ENCODE measurements around the gene HEATR5A. TPM values are rescaled to one million over a fixed set of nuclear protein-coding genes. Genes with fewer than 3 reads are reported as not detected.
"Not testable (repeated sequence)": the region's sequence is repeated elsewhere in the genome, so short reads cannot be mapped to it uniquely, and the experiment has no call there.

Gene HEATR5A
- polyA plus RNA-seq (ENCODE audit: insufficient read length in 4 of 4): 10 to 100 TPM; 15.7 to 21.4 (median 20.0) TPM

DNA sequence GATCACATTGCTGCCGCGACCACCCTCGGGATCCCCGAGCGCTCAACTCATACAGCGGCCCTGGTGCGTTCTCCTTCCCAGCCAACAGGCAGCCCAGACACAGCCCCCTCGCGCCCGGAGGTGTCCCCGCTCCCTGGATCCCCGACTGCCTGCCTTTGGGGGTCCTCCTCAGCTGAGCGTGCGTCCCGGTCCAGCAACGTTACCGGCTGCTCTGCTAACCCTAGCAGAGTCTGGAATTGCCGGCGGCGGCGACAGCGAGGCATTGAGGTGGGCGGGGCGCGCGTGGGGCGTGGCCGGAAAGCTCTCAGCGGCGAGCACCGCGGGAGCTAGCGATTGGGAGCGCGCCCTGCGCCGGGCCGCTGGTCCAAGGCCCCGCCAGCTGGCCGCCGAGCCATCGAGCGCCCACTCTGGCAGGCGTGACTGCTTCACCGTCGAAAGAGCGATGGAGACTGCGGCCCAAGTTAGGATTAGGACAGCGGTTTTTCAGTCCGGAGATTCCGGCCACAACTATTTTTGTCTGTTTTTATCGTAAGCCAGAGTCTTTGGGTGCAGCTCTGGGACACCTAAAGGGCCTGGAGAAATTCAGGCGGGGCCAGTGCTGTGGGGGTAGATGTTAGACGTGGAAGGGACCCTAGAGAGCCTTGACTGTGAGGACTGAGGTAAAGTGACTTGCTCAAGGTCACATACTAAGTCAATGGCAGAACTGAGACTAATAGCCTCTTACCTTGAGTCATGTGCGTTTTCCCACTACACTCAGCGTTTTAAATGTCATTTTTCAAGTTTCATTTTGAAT is at the start of gene HEATR5A:
Gene HEATR5A, minus strand, starts transcription at position 232 of the 793 bp plus-strand sequence. CDS start 17,575 bp downstream, outside the sequence.
- DNase-seq (ENCODE audit: low read depth in 4 of 4, low spot score in 3 of 4): peak; percentile 87 to 94 (median 89)

DNA sequence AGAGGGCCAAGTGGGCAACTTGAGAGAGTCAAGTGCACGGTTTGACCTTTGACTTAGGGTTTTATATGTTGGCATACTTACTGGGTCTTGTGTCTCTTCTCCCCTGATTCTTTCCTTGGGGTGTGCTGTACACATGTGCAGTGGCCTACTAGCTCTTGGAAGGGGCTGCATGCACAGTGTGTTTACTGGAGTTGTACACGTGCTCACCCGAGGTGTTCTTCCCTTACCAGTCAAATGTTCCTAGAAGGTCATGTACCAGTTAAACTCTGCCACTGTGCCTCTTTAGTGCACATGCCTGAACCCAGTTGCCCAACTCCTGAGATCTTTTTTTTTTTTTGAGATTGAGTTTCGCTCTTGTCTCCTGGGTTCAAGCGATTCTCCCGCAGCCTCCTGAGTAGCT is 46.2 kb upstream of the HEATR5A start:
- no peak for DNase-seq (ENCODE audit: low read depth in 4 of 4, low spot score in 3 of 4)

- no peak for DNase-seq (ENCODE audit: low read depth in 4 of 4, low spot score in 3 of 4)
Measured at GRCh38 chr14:31465111-31465510, 44.8 kb upstream of the HEATR5A start.

- not testable (repeated sequence) for DNase-seq (ENCODE audit: low read depth in 4 of 4, low spot score in 3 of 4)
Measured at GRCh38 chr14:31462450-31462849, 42.1 kb upstream of the HEATR5A start.

DNA sequence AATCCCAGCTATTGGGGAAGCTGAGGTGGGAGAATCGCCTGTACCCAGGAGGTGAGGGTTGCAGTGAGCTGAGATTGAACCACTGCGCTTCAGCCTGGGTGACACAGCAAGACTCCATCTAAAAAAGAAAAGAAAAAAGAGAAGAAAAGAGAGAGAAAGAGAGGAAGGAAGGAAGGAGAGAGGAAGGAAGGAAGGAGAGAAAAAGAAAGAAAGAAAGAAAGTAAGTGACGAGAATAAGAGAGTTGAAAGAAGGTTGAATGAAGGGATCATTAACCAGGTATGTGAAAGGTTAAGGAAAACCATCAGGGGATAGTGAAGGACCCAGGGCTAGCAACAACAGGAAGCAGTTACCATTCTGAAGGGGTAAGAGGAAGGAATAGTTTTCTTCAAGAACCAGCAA is 41.2 kb upstream of the HEATR5A start:
- DNase-seq (ENCODE audit: low read depth in 4 of 4, low spot score in 3 of 4): no peak

- DNase-seq (ENCODE audit: low read depth in 4 of 4, low spot score in 3 of 4): no peak
Measured at GRCh38 chr14:31457665-31458659, 37.6 kb upstream of the HEATR5A start.

DNA sequence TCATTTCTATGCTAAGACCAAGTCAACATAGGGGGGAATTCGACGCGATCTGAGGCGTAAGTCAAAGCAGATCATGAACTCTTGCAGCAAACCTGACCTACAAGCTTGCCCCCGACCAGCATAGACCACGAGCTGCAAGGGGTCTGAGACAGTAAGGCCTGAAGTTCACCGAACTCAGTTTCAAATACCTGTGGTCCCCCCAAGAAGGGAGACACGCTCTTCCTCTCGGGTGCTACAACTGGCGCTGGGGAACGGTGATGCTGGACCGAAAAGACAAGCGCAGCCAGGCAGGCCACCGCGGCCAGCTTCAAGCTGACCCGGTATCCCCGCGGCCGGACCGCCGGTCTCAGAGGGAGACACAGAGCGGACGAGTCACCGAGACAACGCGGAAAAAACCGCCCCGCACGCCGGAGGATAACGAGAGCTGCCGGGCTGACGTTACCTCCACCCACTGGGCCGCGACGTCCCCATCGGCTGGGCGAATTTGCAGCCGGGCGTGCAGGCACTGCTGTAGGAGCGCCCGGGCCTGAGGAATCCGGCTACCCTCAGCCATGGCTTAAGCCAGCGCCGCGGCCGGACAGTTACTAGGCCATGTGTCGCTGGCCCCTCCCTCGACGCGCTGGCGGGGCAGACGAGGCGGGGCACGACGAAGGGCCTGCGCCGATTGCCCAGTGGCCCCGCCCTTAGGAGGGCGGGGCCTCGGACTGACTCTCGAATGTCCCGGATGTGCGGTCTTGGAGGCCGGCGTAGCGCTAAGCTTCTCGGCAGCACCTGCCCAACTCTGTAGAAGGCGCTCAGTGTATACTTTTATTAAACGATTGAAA is 36.7 kb upstream of the HEATR5A start, which contains the start of gene DTD2:
Gene DTD2, minus strand, starts transcription at position 666 of the 824 bp plus-strand sequence. Its CDS starts 113 bp downstream, at position 553.
- peak; percentile 92 to 97 (median 96) for DNase-seq (ENCODE audit: low read depth in 4 of 4, low spot score in 3 of 4)

DNA sequence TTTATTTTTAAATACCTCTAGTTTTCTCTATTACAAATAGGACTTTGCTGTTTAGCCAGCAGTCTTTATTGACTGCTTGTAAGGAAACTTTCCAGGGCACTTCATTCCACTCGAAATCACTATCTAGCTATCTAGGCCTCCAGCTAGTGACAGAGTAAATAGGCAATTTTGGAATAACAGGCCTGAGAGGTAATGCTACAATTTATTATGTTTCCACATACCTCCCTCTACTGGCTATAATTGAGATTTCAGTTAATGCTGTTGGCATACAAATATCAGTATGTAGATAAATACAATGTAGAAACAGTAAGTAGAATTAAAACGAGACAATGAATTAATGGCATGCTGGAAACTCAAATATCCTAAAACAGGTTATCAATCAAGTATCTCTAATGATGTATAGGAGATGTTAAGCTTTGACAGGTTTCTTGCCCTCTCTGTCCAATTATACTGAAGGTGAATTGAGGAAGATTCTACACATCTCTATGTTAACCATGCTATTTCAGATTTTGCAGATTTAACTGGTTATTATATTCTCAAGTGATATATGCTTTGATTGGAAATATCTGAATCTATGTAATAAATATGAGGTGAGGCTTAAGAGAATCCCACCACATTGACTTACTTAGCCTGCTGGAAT is 29.7 kb upstream of the HEATR5A start:
- DNase-seq (ENCODE audit: low read depth in 4 of 4, low spot score in 3 of 4): no peak

GRCh38 chr14:31449136-31449535 is 28.8 kb upstream of the HEATR5A start:
- DNase-seq (ENCODE audit: low read depth in 4 of 4, low spot score in 3 of 4): no peak

DNA sequence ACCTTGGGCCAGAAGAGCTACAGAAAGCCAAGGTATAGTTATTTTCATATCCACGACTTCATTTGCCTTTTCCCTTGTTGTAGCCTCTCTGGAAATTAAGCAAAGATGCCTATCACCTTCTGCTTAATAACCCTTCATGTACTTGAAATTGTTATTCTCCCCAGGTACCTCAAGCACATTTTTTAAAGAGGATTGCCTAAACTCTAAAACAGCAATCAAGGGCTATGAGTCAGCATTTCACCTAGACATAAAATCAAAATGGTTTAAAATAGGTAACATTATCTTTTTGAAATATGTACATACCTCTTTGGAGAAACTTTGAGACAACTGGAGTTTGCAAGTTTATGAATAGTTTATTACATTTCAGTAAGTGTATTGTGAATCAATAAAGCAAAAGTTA is 25.4 kb upstream of the HEATR5A start:
- DNase-seq (ENCODE audit: low read depth in 4 of 4, low spot score in 3 of 4): no peak

GRCh38 chr14:31442284-31442683 is 21.9 kb upstream of the HEATR5A start:
- DNase-seq (ENCODE audit: low read depth in 4 of 4, low spot score in 3 of 4): no peak

DNA sequence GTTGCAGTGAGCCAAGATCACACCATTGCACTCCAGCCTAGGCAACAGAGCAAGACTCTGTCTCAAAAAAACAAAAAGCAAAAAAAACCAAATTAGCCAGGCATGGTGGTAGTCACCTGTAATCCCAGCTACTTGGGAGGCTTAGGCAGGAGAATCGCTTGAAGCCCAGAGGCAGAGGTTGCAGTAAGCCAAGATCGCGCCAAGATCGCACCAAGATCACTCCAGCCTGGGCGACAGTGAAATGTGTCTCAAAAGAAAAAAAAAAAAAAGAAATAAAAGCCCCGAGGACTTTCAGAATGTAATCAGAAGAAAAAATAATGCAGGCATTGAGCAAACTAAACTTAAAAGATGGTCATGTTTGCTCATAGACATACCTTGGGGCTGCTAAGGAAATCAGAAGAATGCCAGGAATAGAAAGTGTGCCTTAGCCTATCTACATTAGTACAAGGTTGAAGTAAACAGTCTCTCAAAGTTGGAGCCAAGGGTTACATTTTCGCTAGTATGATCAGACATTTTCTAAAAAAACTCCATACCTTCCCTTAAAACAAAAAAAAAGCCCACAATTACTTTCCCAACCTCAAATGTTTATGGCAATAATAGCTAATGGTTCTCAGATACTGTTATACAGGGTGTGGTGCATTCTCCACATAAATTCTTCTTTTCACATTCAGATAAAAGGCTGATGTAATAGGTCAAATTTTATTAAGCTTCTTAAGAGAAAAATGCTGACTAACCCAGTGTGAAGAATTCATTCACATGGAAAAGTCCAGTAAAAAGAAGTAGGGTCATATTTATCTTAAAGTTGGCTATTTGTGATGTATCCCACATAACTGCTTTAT is 21.1 kb upstream of the HEATR5A start:
- no peak for DNase-seq (ENCODE audit: low read depth in 4 of 4, low spot score in 3 of 4)

GRCh38 chr14:31440280-31440679 is 19.9 kb upstream of the HEATR5A start:
- no peak for DNase-seq (ENCODE audit: low read depth in 4 of 4, low spot score in 3 of 4)

DNA sequence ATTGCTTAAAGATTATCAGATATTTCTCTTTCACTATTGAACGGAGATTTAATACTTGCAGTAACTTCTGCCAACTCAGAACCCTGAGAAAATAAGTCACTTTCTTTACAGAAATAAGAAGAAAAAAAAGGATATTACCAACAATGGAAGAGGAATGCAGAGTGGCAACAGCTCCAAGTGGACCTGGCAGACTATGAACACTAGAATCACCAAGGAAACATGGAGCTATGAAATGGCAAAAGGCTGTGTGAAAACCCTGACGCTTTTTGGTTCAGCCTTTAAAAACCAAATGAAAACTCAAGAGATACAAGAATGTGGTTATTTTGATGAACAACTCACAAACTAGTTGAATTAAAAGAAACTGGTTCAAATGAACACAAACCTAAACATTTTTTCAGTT is 19.2 kb upstream of the HEATR5A start:
- no peak for DNase-seq (ENCODE audit: low read depth in 4 of 4, low spot score in 3 of 4)

- DNase-seq (ENCODE audit: low read depth in 4 of 4, low spot score in 3 of 4): not testable (repeated sequence)
Measured at GRCh38 chr14:31437045-31437691, 16.8 kb upstream of the HEATR5A start.

- no peak for DNase-seq (ENCODE audit: low read depth in 4 of 4, low spot score in 3 of 4)
Measured at GRCh38 chr14:31435276-31435675, 14.9 kb upstream of the HEATR5A start.

- no peak for DNase-seq (ENCODE audit: low read depth in 4 of 4, low spot score in 3 of 4)
Measured at GRCh38 chr14:31430634-31431264, 10.4 kb upstream of the HEATR5A start.

DNA sequence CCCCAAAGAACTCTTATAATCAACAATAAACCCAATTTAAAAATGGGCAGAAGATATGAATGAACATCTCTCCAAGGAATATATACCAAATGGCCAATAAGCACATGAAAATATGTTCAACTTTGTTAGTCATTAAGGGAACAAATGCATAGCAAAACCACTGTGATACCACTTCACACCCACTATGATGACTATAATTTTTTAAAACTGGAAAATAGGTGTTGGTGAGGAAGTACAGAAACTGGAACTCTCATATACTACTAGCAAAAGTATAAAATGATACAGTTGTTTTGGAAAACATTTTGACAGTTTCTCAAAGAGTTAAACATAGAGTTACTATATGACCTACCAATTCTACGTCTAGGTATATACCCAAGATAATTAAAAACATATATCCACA is 9.4 kb upstream of the HEATR5A start:
- DNase-seq (ENCODE audit: low read depth in 4 of 4, low spot score in 3 of 4): no peak

All from right renal pelvis (tissue), 4 donors.